ENCODE data around the gene KPNB1. TPM values are rescaled to one million over a fixed set of nuclear protein-coding genes. Genes with fewer than 3 reads are reported as not detected.
A peak's percentile ranks its signal among the peaks of the same experiment; 100 is the strongest.

The KPNB1 gene
- total RNA-seq, 2 experiments from 2014 or later: 589 to 605 TPM

- no peaks in the 10 kb centered on the region for H3K9me3 Mint-ChIP-seq
- POLR2A ChIA-PET: interaction anchor here (0.7 to 27.1 kb wide), 13 partner anchors 8 to 83 kb away, joined by 3 to 493 read pairs (median 6); partner anchors contain the start of genes KPNB1 and TBKBP1
- H3K27me3 Mint-ChIP-seq: no peaks in the 10 kb centered on the region
- CTCF ChIA-PET: interaction anchor here (0.7 to 18.4 kb wide), 16 partner anchors 8 to 109 kb away, joined by 3 to 424 read pairs (median 4); partner anchors contain the start of genes SCRN2 and TBKBP1
- DNase-seq (no peak), ATAC-seq (peak; percentile 1)
- peak overlapping the region; percentile 88 for H3K27ac Mint-ChIP-seq
- peaks cover 60% of the 10 kb centered on the region for H3K4me1 Mint-ChIP-seq (ENCODE audit: low read depth)
- peak overlapping the region; percentile 78 for H3K4me3 Mint-ChIP-seq
- TF ChIP-seq CTCF (IDR thresholded peaks at IDR 0.05): no peak
- intact Hi-C loops (cut with micrococcal nuclease): loop anchor here (2.0 to 5.0 kb wide), 2 partner anchors 14 to 35 kb away; no protein-coding TSS in a partner anchor
- peaks cover 36% of the 10 kb centered on the region for H3K36me3 Mint-ChIP-seq (ENCODE audit: low read depth)
These were observed 82.8 kb downstream of the KPNB1 start for GRCh38 chr17:47732399-47733046.

- CTCF ChIA-PET: interaction anchor here (0.7 to 18.4 kb wide), 15 partner anchors 8 to 108 kb away, joined by 3 to 424 read pairs (median 4); partner anchors contain the start of genes SCRN2 and TBKBP1
- POLR2A ChIA-PET: interaction anchor here (0.7 to 27.1 kb wide), 13 partner anchors 9 to 83 kb away, joined by 3 to 493 read pairs (median 6); partner anchors contain the start of genes KPNB1 and TBKBP1
- Mint-ChIP-seq H3K4me1 (ENCODE audit: low read depth) (peaks cover 57% of the 10 kb centered on the region), H3K9me3 (no peaks in the 10 kb centered on the region), H3K36me3 (ENCODE audit: low read depth) (peaks cover 38% of the 10 kb centered on the region), H3K27me3 (no peaks in the 10 kb centered on the region), H3K4me3 (peak within 1 kb of the TSS; percentile 91), H3K27ac (peak within 1 kb of the TSS; percentile 97)
- TF ChIP-seq CTCF (IDR thresholded peaks at IDR 0.05): peak; percentile 32
- intact Hi-C loops (cut with micrococcal nuclease): loop anchor here (2.0 to 5.0 kb wide), 2 partner anchors 14 to 36 kb away; no protein-coding TSS in a partner anchor
- DNase-seq: peak; percentile 97
- ATAC-seq: peak; percentile 88
These were observed 83.4 kb downstream of the KPNB1 start, which contains the start of gene TBX21 for GRCh38 chr17:47733047-47733673. TSS of gene TBX21 (plus strand) at chr17:47733236. CDS start at chr17:47733455, 219 bp downstream.

- H3K4me3 Mint-ChIP-seq: peak overlapping the region; percentile 91
- DNase-seq: peak; percentile 39
- H3K27ac Mint-ChIP-seq: peak overlapping the region; percentile 97
- ChIA-PET POLR2A (interaction anchor here (1.0 to 27.1 kb wide), 8 partner anchors 9 to 84 kb away, joined by 5 to 493 read pairs (median 12); partner anchors contain the start of genes KPNB1 and TBKBP1), CTCF (interaction anchor here (0.7 to 18.4 kb wide), 12 partner anchors 9 to 107 kb away, joined by 3 to 424 read pairs (median 4); partner anchors contain the start of genes SCRN2 and TBKBP1)
- H3K36me3 Mint-ChIP-seq (ENCODE audit: low read depth): peaks cover 42% of the 10 kb centered on the region
- no peak for ATAC-seq
- no peaks in the 10 kb centered on the region for H3K9me3 Mint-ChIP-seq
- no peak for TF ChIP-seq CTCF (IDR thresholded peaks at IDR 0.05)
- H3K4me1 Mint-ChIP-seq (ENCODE audit: low read depth): peaks cover 55% of the 10 kb centered on the region
- H3K27me3 Mint-ChIP-seq: no peaks in the 10 kb centered on the region
- intact Hi-C loops (cut with micrococcal nuclease): loop anchor here (2.0 to 5.0 kb wide), 2 partner anchors 15 to 37 kb away; no protein-coding TSS in a partner anchor
These were observed 84.1 kb downstream of the KPNB1 start for GRCh38 chr17:47733674-47734410.

GRCh38 chr17:47735139-47735464, 85.4 kb downstream of the KPNB1 start:
- TF ChIP-seq CTCF (IDR thresholded peaks at IDR 0.05): no peak
- Mint-ChIP-seq H3K27ac (peak overlapping the region; percentile 97), H3K4me3 (peak overlapping the region; percentile 91), H3K9me3 (no peaks in the 10 kb centered on the region), H3K4me1 (ENCODE audit: low read depth) (peaks cover 49% of the 10 kb centered on the region), H3K27me3 (no peaks in the 10 kb centered on the region), H3K36me3 (ENCODE audit: low read depth) (peaks cover 48% of the 10 kb centered on the region)
- intact Hi-C loops (cut with micrococcal nuclease): no loop called here
- no peak for ATAC-seq
- CTCF ChIA-PET: interaction anchor here (1.4 to 18.4 kb wide), 4 partner anchors 10 to 34 kb away, joined by 3 to 424 read pairs (median 24); partner anchors contain the start of gene TBKBP1
- POLR2A ChIA-PET: interaction anchor here (0.9 to 27.1 kb wide), 10 partner anchors 10 to 86 kb away, joined by 3 to 493 read pairs (median 4); partner anchors contain the start of genes KPNB1 and TBKBP1
- no peak for DNase-seq

Other genes with a start within 250 kb of the KPNB1 start
- 100 to 1,000 TPM in 1 of 2 experiments, 10 to 100 TPM in 1; 99.0 to 108 TPM for gene NPEPPS, start 118.8 kb upstream of the KPNB1 start, total RNA-seq
- 10 to 100 TPM; 12.4 to 13.6 TPM for gene TBKBP1, start 44.2 kb downstream of the KPNB1 start, total RNA-seq
- 10 to 100 TPM; 53.0 to 56.9 TPM for gene TBX21, start 83.3 kb downstream of the KPNB1 start, total RNA-seq
- 10 to 100 TPM; 18.0 to 19.8 TPM for gene OSBPL7, start 171.9 kb downstream of the KPNB1 start, total RNA-seq
- gene MRPL10, start 181.6 kb downstream of the KPNB1 start, total RNA-seq: 10 to 100 TPM; 66.5 to 67.0 TPM
- gene LRRC46, start 181.8 kb downstream of the KPNB1 start, total RNA-seq: under 1 TPM; 0.38 to 0.67 TPM
- 10 to 100 TPM; 21.0 to 23.8 TPM for gene SCRN2, start 191.4 kb downstream of the KPNB1 start, total RNA-seq
- gene SP6, start 201.2 kb downstream of the KPNB1 start, total RNA-seq: under 1 TPM; 0.13 to 0.18 TPM
- 10 to 100 TPM; 11.5 to 13.2 TPM for gene SP2, start 246.3 kb downstream of the KPNB1 start, total RNA-seq